GM19025 (cell line): ENCODE results near the gene TPX2.

ENCODE experiments used
- ATAC-seq: cut with Tn5 transposase; IDR thresholded peaks from one replicate; pipeline ENCODE4 v1.9.1; 2021; ENCODE audit warnings: mild to moderate bottlenecking, low read depth, moderate library complexity; ENCODE audit not compliant: unreplicated experiment

Gene TPX2, protein sequence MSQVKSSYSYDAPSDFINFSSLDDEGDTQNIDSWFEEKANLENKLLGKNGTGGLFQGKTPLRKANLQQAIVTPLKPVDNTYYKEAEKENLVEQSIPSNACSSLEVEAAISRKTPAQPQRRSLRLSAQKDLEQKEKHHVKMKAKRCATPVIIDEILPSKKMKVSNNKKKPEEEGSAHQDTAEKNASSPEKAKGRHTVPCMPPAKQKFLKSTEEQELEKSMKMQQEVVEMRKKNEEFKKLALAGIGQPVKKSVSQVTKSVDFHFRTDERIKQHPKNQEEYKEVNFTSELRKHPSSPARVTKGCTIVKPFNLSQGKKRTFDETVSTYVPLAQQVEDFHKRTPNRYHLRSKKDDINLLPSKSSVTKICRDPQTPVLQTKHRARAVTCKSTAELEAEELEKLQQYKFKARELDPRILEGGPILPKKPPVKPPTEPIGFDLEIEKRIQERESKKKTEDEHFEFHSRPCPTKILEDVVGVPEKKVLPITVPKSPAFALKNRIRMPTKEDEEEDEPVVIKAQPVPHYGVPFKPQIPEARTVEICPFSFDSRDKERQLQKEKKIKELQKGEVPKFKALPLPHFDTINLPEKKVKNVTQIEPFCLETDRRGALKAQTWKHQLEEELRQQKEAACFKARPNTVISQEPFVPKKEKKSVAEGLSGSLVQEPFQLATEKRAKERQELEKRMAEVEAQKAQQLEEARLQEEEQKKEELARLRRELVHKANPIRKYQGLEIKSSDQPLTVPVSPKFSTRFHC

DNA sequence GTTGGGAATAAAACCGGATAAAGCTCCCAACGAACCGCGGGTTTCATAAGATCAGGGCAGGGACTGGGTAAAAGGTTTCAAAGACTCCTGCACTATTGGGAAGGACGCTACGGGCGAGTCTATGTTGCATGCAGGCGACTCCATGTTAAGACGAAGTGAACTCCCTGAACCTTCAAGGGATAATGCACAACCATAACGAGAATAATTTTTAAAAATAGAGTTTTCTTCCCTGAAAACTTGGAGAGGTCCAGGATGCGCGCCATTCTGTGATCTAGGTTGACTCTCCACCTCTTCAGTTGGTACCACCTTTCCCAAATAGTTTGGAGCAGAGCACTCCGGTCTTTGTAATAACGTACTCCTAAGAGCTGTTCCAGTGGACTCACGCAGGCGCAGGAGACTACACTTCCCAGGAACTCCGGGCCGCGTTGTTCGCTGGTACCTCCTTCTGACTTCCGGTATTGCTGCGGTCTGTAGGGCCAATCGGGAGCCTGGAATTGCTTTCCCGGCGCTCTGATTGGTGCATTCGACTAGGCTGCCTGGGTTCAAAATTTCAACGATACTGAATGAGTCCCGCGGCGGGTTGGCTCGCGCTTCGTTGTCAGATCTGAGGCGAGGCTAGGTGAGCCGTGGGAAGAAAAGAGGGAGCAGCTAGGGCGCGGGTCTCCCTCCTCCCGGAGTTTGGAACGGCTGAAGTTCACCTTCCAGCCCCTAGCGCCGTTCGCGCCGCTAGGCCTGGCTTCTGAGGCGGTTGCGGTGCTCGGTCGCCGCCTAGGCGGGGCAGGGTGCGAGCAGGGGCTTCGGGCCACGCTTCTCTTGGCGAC, at the start of gene TPX2:
TSS of gene TPX2 (plus strand) at position 562 of the 821 bp plus-strand sequence. CDS start 18,187 bp downstream, outside the sequence.
- peak; percentile 97 for ATAC-seq

- no peak for ATAC-seq
Measured at GRCh38 chr20:31690124-31690666, 48.9 kb upstream of the TPX2 start.

- no peak for ATAC-seq
Measured at GRCh38 chr20:31691646-31692275, 47.3 kb upstream of the TPX2 start.

DNA sequence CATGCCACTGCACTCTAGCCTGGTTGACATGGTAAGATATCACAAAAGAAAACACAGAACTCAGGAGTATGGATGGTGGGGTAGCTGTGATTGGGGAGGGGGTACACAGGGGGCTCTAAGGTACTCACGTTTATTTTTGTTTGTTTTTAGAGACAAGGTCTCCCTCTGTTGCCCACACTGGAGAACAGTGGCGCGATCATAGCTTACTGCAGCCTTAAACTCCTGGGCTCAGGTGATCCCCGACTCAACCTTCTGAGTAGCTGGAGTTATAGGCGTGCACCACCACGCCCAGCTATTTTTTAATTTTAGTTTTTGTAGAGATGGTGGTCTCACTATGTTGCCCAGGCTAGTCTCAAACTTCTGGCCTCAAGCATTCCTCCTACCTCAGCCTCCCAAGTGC, 45.7 kb upstream of the TPX2 start:
- no peak for ATAC-seq

GRCh38 chr20:31693987-31694661, 45.0 kb upstream of the TPX2 start:
- ATAC-seq, result no peak

DNA sequence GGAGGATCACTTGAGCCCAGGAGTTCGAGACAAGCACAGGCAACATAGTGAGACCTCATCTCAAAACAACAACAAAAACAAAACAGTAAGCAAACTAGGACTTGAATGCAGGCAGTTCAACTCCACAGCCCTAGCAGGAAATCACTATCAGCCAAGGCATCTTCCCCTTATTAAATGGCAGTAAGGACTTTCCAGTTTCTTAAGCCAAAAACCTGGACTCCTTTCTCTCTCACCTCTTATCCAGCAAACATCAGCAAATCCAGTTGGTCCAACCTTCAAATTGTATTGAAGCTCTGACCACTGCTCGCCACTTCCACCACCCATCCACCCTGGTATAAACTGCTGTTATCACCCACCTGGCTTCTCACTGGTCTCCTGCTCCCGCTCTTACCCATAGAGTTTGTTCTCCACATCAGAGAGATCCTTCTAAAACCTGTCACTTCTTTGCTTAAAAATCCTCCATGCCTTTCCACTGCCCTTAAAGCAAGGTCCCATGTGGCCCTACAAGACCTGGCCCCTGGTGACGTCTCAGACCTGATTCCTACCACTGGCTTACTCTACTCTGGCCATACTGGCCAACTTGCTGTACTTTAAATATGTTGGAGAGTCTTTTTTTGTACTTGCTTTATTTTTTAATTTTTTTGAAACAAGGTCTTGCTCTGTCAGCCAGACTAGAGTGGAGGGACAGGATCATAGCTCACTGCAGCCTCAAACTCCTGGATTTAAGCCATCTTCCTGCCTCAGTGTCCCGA, 44.1 kb upstream of the TPX2 start:
- ATAC-seq, result no peak

DNA sequence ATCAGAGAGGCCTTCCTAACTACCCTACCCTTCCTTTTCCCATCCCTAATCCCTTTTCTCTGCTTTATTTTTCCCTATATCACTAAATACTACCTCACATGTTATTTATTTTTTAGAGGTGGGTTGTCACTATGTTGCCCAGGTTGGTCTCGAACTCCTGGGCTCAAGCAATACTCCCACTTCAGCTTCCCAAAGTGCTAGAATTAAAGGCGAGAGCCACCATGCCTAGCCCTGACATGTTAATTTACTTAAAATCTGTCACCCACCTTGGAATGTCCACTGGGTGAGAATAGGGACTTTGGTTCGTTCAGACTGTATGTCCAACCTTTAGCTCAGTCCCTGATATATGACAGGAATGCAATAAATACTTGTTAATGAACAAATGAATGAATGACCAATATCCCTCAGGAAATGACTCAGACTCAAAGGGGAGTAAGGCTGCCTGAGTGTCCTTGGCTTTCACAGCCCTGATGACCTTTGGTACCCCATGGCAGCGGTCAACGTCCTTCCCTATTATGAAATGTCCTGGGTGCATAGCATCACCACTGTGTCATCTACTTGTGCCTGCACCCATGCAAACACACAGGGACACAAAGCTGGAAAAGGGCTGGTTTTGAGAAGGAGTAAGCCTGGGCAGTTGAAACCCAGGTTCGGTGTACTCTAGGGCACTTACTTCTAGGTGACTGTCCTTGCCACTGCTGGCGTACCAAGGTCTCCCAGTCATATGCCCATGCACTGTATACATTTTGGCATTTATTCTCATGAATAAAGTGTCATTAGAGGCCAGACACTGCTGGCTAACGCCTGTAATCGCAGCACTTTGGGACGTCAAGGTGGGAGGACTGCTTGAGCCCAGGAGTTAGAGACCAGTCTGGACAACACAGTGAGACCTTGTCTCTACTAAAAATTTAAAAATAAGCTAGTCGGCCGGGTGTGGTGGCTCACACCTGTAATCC, 43.0 kb upstream of the TPX2 start:
- no peak for ATAC-seq

- no peak for ATAC-seq
Measured at GRCh38 chr20:31698243-31698802, 40.8 kb upstream of the TPX2 start.

DNA sequence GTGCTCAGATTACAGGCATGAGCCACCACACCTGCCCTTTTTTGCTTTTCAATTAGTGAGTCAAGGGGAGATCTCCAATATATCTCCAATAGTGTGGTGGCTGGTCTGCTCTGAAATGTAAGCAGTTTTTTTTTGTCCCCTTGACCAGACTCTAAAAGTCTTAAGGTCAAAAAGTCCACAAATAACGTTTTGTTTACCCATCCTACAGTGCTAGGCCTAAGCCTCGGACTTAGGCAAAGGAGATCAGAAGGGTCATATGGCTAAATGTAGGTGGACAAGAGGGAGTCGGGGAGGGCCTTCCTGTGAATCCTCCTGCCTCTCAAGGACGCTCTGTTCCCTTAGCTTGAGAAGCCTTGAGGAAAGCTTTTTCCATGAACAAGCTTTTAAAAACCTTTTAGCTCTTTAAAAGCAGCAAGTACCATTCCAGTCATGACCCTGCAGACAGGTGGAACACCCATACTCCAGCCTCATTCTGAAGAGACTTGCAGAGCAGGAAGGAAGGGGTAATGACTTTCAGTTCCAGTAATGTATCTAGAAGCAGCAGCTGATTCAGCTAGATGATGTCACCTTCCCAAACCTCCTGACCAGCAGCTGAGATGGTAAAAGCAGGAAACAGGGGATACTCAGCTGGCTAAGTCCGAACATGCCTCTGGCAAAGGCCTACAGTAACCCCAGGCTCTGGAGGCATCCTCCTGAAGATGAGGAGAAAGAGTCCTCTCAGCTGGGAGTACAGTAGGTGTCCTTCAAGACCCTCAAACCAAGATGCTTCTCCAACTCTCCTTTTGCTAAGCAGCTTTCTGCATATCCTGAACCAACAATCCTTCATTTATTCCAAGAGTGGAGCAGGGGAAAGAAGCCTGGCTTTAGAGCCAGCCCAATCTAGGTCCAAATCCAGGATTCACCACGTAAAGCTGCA, 40.0 kb upstream of the TPX2 start:
- peak; percentile 88 for ATAC-seq

GRCh38 chr20:31699801-31700728, 39.0 kb upstream of the TPX2 start:
- no peak for ATAC-seq

DNA sequence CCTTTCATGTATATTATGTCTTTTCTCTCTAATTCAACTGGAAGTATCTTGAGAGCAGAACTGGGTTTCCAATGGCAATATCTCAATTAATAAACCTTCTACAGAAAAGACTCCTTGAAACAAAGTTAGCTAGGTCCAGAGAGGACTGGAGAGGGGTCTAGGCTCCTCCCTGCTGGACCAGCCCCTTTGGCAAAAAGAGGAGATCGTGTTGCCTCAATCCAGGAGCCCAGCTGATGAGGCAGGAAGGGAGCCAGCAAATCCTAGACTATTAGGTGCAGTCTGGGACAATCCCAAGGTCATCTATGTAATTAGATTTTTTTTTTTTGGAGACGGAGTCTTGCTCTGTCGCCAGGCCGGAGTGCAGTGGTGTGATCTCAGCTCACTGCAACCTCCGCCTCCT, 38.3 kb upstream of the TPX2 start:
- ATAC-seq, result no peak

GRCh38 chr20:31701591-31701990, 37.5 kb upstream of the TPX2 start:
- ATAC-seq, result no peak

DNA sequence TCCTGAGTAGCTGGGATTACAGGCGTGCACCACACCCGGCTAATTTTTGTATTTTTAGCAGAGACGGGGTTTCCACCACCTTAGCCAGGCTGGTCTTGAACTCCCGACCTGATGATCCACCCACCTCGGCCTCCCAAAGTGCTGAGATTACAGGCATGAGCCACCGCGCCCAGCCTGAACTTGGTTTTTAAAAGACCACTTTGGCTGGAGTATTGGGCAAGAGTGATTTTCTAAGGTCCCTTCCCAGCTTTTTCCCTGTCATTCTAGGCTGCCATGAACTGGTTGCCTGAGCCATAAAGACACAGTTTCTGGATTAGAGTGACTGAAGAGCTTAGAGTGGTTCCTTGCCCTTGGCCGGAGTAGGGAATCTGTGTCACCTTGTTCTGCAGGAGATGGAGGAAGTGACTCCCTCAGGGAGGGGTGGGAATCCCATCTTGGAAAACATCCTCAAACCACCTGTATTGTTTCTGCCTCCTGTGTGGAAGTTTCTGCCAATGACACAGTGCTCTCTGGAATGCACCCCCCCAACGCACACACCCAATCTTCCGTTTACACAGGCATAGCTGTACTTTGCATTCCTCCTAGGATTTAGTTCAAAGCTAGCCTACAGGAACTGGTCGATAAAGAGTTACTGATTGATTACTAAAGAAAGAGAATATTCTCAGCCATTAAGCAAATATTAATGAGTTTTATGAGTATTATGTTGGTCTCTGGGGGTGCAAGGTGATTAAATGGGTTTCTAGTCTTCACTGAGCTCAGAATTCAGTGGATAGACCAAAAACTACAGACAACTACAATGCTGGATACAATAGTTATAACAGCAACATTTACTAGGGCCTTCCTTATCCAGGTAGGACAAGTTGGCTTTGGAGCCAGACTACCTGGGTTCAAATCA, 34.6 kb upstream of the TPX2 start:
- ATAC-seq, result no peak

DNA sequence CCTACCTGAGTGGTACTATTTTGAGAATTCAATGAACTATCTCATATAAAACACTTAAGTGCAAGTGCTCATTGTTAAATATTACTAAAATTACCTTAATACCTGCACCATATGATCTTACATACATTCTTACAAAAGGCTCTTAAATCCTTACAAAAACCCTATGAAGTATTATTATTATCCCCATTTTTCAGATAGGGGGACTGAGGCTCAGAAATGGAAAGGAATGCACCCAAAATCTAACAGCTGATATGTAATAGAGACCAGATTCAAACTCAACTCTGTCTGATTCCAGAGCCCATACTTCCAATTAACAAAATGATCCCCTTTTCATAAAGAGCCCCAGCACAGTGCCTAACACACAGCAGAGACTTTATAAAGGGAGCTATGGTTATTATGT, 33.9 kb upstream of the TPX2 start:
- ATAC-seq, result no peak
